A673 (cell line): ENCODE measurements around the gene NUB1. TPM values are rescaled to one million over a fixed set of nuclear protein-coding genes. Genes with fewer than 3 reads are reported as not detected.

Experiments used
- BruUV-seq: library from RNA; stranded (reverse); fragments of 400-500 nt; replicated peaks from 2 replicates; lab custom pipeline; 2021; lab: Mats Ljungman, UMichigan
- CTCF ChIA-PET: fragments of 300-600 bp; sonication (Branson Sonifier 250); formaldehyde crosslinking; loops from one replicate; lab custom pipeline; 2022; ENCODE audit warnings: antibody characterized with exemption; lab: Charles Lee
- POLR2A ChIA-PET: fragments of 300-600 bp; sonication (Branson Sonifier 250); formaldehyde crosslinking; loops from one replicate; lab custom pipeline; 2022; ENCODE audit warnings: antibody characterized with exemption; ENCODE audit not compliant: low non-redundant PET; lab: Charles Lee
- DNase-seq: peaks from one replicate; pipeline ENCODE4 v3.0.0-alpha.2; 2015; ENCODE audit warnings: low spot score
- H3K27ac ChIP-seq: fragments of 200-600 bp; sonication (generic); 2 replicates; pipeline ENCODE4 v1.5.1; 2016; ENCODE audit warnings: mixed run types, low read depth, mild to moderate bottlenecking, mixed read lengths, antibody characterized with exemption, low read length; ENCODE audit not compliant: poor library complexity, severe bottlenecking
- H3K27me3 ChIP-seq: fragments of 200-600 bp; sonication (generic); replicated peaks from 2 replicates; pipeline ENCODE4 v1.6.1; 2017; ENCODE audit warnings: mixed run types, low read depth, mild to moderate bottlenecking, mixed read lengths, antibody characterized with exemption, low read length; ENCODE audit not compliant: insufficient read depth, poor library complexity
- H3K36me3 ChIP-seq: fragments of 200-600 bp; sonication (generic); 2 replicates; pipeline ENCODE4 v1.6.1; 2016; ENCODE audit warnings: mixed run types, mild to moderate bottlenecking, mixed read lengths, antibody characterized with exemption, low read length; ENCODE audit not compliant: insufficient read depth, poor library complexity, severe bottlenecking
- H3K4me1 ChIP-seq: fragments of 200-600 bp; sonication (generic); 2 replicates; pipeline ENCODE4 v1.6.1; 2017; ENCODE audit warnings: mixed run types, mild to moderate bottlenecking, mixed read lengths, antibody characterized with exemption, low read length; ENCODE audit not compliant: insufficient read depth, poor library complexity, severe bottlenecking
- H3K4me3 ChIP-seq: fragments of 200-600 bp; sonication (generic); 2 replicates; pipeline ENCODE4 v1.5.1; 2016; ENCODE audit warnings: low read depth, mixed run types, mild to moderate bottlenecking, mixed read lengths, low read length; ENCODE audit not compliant: poor library complexity, severe bottlenecking
- H3K9me3 ChIP-seq: fragments of 200-600 bp; sonication (generic); 2 replicates; pipeline ENCODE4 v1.6.1; 2016; ENCODE audit warnings: mixed run types, low read depth, mild to moderate bottlenecking, mixed read lengths, antibody characterized with exemption, low read length; ENCODE audit not compliant: poor library complexity, severe bottlenecking
- CTCF ChIP-seq: fragments of 300-800, 200-600 bp; sonication (generic); conservative IDR thresholded peaks from 2 replicates; pipeline ENCODE4 v1.5.1; 2017; ENCODE audit warnings: low read depth, mild to moderate bottlenecking, antibody characterized with exemption, low read length, moderate library complexity, mixed read lengths
- EZH2 ChIP-seq: fragments of 200-600 bp; sonication (generic); IDR thresholded peaks from 2 replicates; pipeline ENCODE4 v1.6.1; 2017; ENCODE audit warnings: borderline replicate concordance, low read depth, mild to moderate bottlenecking, mixed read lengths, antibody characterized with exemption, low read length; ENCODE audit not compliant: poor library complexity, severe bottlenecking
- intact Hi-C: fragments of 100-400 bp; cut with micrococcal nuclease; formaldehyde crosslinking; loops from one replicate; pipeline ENCODE4 v1.10.0; 2022; ENCODE audit not compliant: unreplicated experiment
- total RNA-seq: library from RNA; stranded (reverse); gene quantifications from 2 replicates; pipeline ENCODE4 v1.2.3, GENCODE V29; 2021

NUB1 gene
- total RNA-seq, 1 experiment from 2014 or later, result 36.9 TPM

- H3K4me1 ChIP-seq, result no peaks in the 10 kb centered on the region
- no peak for TF ChIP-seq CTCF
- no peak for TF ChIP-seq EZH2
- no peaks in the 10 kb centered on the region for H3K27me3 ChIP-seq
- intact Hi-C loops, result no loop called here
- BruUV-seq, result no TSS peak
- CTCF ChIA-PET, result interaction anchor here (1.8 kb wide), 1 partner anchor 81 kb away, joined by 5 read pairs; no protein-coding TSS in a partner anchor
- POLR2A ChIA-PET, result no interaction called here
- no peak overlapping the region for H3K27ac ChIP-seq
- no peaks in the 10 kb centered on the region for H3K9me3 ChIP-seq
- no peaks in the 10 kb centered on the region for H3K36me3 ChIP-seq
- H3K4me3 ChIP-seq, result no peak overlapping the region
- DNase-seq, result no peak
These were observed 25.7 kb downstream of the NUB1 start for GRCh38 chr7:151367284-151367683.

- TF ChIP-seq EZH2 (no peak), CTCF (peak; percentile 88)
- Histone ChIP-seq H3K36me3 (no peaks in the 10 kb centered on the region), H3K4me3 (no peak overlapping the region), H3K4me1 (no peaks in the 10 kb centered on the region), H3K27ac (no peak overlapping the region), H3K27me3 (no peaks in the 10 kb centered on the region), H3K9me3 (no peaks in the 10 kb centered on the region)
- intact Hi-C loops, result loop anchor here (1.0 kb wide), 2 partner anchors 80 to 391 kb away; no protein-coding TSS in a partner anchor
- peak; percentile 70 for DNase-seq
- CTCF ChIA-PET, result interaction anchor here (1.4 kb wide), 1 partner anchor 80 kb away, joined by 9 read pairs; no protein-coding TSS in a partner anchor
- POLR2A ChIA-PET, result no interaction called here
- BruUV-seq, result no TSS peak
These were observed 26.5 kb downstream of the NUB1 start for GRCh38 chr7:151368136-151368571.

GRCh38 chr7:151371266-151371665 lies 29.7 kb downstream of the NUB1 start:
- H3K27me3 ChIP-seq, result no peaks in the 10 kb centered on the region
- intact Hi-C loops, result no loop called here
- ChIA-PET POLR2A (interaction anchor here (0.6 to 0.7 kb wide), 2 partner anchors 40 to 144 kb away, joined by 3 read pairs; no protein-coding TSS in a partner anchor), CTCF (interaction anchor here (0.6 kb wide), 1 partner anchor 20 kb away, joined by 4 read pairs; no protein-coding TSS in a partner anchor)
- no TSS peak for BruUV-seq
- DNase-seq, result no peak
- no peaks in the 10 kb centered on the region for H3K36me3 ChIP-seq
- no peaks in the 10 kb centered on the region for H3K9me3 ChIP-seq
- H3K4me1 ChIP-seq, result no peaks in the 10 kb centered on the region
- no peak overlapping the region for H3K4me3 ChIP-seq
- TF ChIP-seq EZH2 (no peak), CTCF (no peak)
- H3K27ac ChIP-seq, result no peak overlapping the region
